ENCODE measurements around the gene PLEKHG4.
A peak's percentile ranks its signal among the peaks of the same experiment; 100 is the strongest.

Gene PLEKHG4

DNA sequence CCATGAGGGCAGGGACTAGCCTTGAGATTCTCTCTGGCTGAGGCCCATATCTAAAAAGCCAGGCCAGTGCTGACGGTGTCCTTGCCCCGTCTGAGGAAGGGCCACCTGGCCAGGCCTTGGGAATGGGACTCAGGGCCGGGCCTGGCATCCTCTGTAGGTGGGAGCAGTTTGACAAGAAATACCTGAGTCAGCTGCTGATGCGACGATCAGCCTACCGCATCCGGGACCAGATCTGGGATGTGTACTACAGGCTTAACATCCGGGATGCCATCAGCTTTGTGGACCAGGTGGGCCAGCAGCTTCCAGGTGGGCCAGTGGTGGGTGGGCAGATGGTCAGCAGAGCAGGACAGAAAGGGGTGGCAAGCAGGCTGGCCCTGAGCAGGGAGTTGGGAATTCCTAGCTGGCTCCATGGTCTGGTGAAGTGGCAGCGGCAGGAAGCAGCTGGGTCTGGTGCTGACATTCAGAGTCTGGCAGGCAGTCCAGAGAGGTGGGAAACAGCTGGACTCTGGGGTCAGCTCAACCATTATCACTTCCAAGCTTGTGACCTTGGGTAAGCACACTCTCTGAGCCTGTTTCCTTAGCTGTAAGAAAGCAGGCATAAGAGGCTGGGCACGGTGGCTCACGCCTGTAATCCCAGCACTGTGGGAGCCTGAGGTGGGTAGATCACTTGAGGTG is 21.0 kb upstream of the PLEKHG4 start:
- POLR2A ChIA-PET (ENCODE audit: low non-redundant PET), result no interaction called here
- DNase-seq (ENCODE audit: low spot score), result no peak
- TF ChIP-seq, protein P1, sequence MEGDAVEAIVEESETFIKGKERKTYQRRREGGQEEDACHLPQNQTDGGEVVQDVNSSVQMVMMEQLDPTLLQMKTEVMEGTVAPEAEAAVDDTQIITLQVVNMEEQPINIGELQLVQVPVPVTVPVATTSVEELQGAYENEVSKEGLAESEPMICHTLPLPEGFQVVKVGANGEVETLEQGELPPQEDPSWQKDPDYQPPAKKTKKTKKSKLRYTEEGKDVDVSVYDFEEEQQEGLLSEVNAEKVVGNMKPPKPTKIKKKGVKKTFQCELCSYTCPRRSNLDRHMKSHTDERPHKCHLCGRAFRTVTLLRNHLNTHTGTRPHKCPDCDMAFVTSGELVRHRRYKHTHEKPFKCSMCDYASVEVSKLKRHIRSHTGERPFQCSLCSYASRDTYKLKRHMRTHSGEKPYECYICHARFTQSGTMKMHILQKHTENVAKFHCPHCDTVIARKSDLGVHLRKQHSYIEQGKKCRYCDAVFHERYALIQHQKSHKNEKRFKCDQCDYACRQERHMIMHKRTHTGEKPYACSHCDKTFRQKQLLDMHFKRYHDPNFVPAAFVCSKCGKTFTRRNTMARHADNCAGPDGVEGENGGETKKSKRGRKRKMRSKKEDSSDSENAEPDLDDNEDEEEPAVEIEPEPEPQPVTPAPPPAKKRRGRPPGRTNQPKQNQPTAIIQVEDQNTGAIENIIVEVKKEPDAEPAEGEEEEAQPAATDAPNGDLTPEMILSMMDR (conservative IDR thresholded peaks at IDR 0.05; ENCODE audit: low read depth), result no peak
- CTCF ChIA-PET, result interaction anchor here (1.2 kb wide), 1 partner anchor 208 kb away, joined by 4 read pairs; no protein-coding TSS in a partner anchor
- no peak overlapping the region for H3K27ac ChIP-seq

DNA sequence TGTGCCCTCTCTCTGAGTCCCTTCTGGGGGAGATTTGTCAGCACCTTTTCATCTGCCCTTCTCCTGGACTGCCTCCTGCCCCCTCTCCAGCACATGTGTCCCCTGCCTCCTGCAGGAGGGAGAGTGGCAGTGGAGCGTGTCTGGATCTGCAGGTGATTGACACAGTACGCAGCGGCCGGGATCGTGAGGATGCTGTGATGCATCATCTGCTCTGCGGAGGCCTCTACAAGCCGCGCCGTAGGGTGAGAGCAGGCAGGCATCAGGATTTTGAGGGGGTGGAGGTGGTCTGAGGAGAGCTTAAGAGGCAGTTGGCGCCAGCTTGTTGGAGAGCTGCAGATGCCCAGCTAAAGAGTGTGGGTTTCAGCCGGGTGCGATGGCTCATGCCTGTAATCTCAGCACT is 19.6 kb upstream of the PLEKHG4 start:
- no peak overlapping the region for H3K27ac ChIP-seq
- TF ChIP-seq, protein P1 (conservative IDR thresholded peaks at IDR 0.05; ENCODE audit: low read depth), result no peak
- DNase-seq (ENCODE audit: low spot score), result no peak
- POLR2A ChIA-PET (ENCODE audit: low non-redundant PET), result no interaction called here
- CTCF ChIA-PET, result interaction anchor here (0.7 to 1.9 kb wide), 4 partner anchors 11 to 184 kb away, joined by 4 to 12 read pairs (median 8); partner anchors contain the start of gene PLEKHG4

GRCh38 chr16:67260426-67261063 is 18.8 kb upstream of the PLEKHG4 start:
- ChIA-PET POLR2A (ENCODE audit: low non-redundant PET) (no interaction called here), CTCF (interaction anchor here (0.6 to 1.9 kb wide), 17 partner anchors 10 to 207 kb away, joined by 3 to 12 read pairs (median 4); partner anchors contain the start of gene PLEKHG4)
- no peak overlapping the region for H3K27ac ChIP-seq
- no peak for DNase-seq (ENCODE audit: low spot score)
- TF ChIP-seq, protein P1 (conservative IDR thresholded peaks at IDR 0.05; ENCODE audit: low read depth), result peak; percentile 58

GRCh38 chr16:67263201-67263600 is 16.1 kb upstream of the PLEKHG4 start:
- H3K27ac ChIP-seq, result no peak overlapping the region
- ChIA-PET POLR2A (ENCODE audit: low non-redundant PET) (no interaction called here), CTCF (no interaction called here)
- TF ChIP-seq, protein P1 (conservative IDR thresholded peaks at IDR 0.05; ENCODE audit: low read depth), result no peak
- DNase-seq (ENCODE audit: low spot score), result no peak

DNA sequence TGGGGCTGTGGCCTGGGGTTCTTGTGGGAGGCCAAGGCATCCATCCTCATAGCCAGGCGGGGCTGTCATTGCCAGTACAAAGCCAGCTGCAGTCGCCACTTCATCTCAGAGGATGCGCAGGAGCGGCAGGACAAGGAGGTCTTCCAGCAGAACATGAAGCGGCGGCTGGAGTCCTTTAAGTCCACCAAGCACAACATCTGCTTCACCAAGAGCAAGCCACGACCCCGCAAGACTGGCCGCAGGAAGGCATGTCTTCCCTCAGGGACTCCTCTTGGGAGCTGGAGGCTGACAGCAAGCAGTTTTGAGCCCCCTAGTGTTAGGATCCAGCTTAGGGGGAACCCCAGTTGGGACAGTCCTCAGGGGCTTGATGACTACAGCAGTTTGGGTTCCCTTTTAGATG is 15.1 kb upstream of the PLEKHG4 start:
- no peak overlapping the region for H3K27ac ChIP-seq
- ChIA-PET POLR2A (ENCODE audit: low non-redundant PET) (no interaction called here), CTCF (interaction anchor here (0.7 kb wide), 1 partner anchor 15 kb away, joined by 3 read pairs; no protein-coding TSS in a partner anchor)
- TF ChIP-seq, protein P1 (conservative IDR thresholded peaks at IDR 0.05; ENCODE audit: low read depth), result no peak
- DNase-seq (ENCODE audit: low spot score), result no peak

- TF ChIP-seq, protein P1 (conservative IDR thresholded peaks at IDR 0.05; ENCODE audit: low read depth), result no peak
- ChIA-PET POLR2A (ENCODE audit: low non-redundant PET) (no interaction called here), CTCF (interaction anchor here (0.8 kb wide), 1 partner anchor 20 kb away, joined by 4 read pairs; no protein-coding TSS in a partner anchor)
- DNase-seq (ENCODE audit: low spot score), result no peak
- H3K27ac ChIP-seq, result no peak overlapping the region
Measured at GRCh38 chr16:67264866-67265265, 14.5 kb upstream of the PLEKHG4 start.

Measured in RWPE1 (cell line).